Tibial nerve (tissue), 4 donors: ENCODE data around the gene ZNF665.

Experiments
- CTCF ChIP-seq, 5 experiments: fragments of 200-600 bp in 3 of 5; fragments of 450-650 bp in 2 of 5; sonication (generic) in 3 of 5; IDR thresholded peaks; one replicate each; pipeline ENCODE4 v1.5.1; 2016 to 2019; ENCODE audit warnings: antibody characterized with exemption in 5 of 5, mild to moderate bottlenecking in 3 of 5, moderate library complexity in 2 of 5
- EP300 ChIP-seq, 2 donors: sonication (generic); formaldehyde crosslinking; IDR thresholded peaks; one replicate each; pipeline ENCODE4 v1.6.1; 2017; ENCODE audit warnings: antibody characterized with exemption in 2 of 2, mild to moderate bottlenecking in 1 of 2

- TF ChIP-seq CTCF (IDR thresholded peaks at IDR 0.05) (no peak), EP300 (IDR thresholded peaks at IDR 0.05) (peak in 1 of 2 donors; percentile 81)
These were observed at the start of gene ZNF665 for GRCh38 chr19:53192771-53193534.
